D721Med (cell line): ENCODE measurements around the gene TMEM41A.

Experiments
- DNase-seq: peaks from one replicate; pipeline ENCODE4 v3.0.0; 2011; ENCODE audit warnings: low spot score; ENCODE audit not compliant: insufficient read length
- FAIRE-seq: peaks from 2 replicates; lab custom pipeline; 2011; peaks lifted over from hg19 to GRCh38; lab: Jason Lieb, UNC
- CTCF ChIP-seq: IDR thresholded peaks from 2 replicates; pipeline ENCODE4 v1.5.1; 2012; ENCODE audit warnings: mild to moderate bottlenecking, control low read depth; ENCODE audit not compliant: insufficient read depth; ENCODE audit errors: missing control alignments

TMEM41A gene

GRCh38 chr3:185498503-185499396 is at the start of gene TMEM41A:
Gene TMEM41A, minus strand, starts transcription at chr3:185499035. Its CDS starts 74 bp downstream, at chr3:185498961.
- DNase-seq: peak; percentile 96
- TF ChIP-seq CTCF: peak; percentile 2
- no peak for FAIRE-seq

GRCh38 chr3:185540695-185541094 is 41.9 kb upstream of the TMEM41A start:
- DNase-seq (no peak), FAIRE-seq (no peak)
- TF ChIP-seq CTCF: no peak

GRCh38 chr3:185539934-185540333 is 41.1 kb upstream of the TMEM41A start:
- TF ChIP-seq CTCF: no peak
- DNase-seq: no peak
- no peak for FAIRE-seq

- no peak for FAIRE-seq
- no peak for DNase-seq
- no peak for TF ChIP-seq CTCF
Observed at GRCh38 chr3:185537369-185537970, 38.6 kb upstream of the TMEM41A start.

GRCh38 chr3:185534511-185534910 is 35.7 kb upstream of the TMEM41A start:
- FAIRE-seq: no peak
- no peak for DNase-seq
- no peak for TF ChIP-seq CTCF

- no peak for TF ChIP-seq CTCF
- FAIRE-seq (no peak), DNase-seq (no peak)
Observed at GRCh38 chr3:185532901-185533300, 34.1 kb upstream of the TMEM41A start.

- FAIRE-seq (no peak), DNase-seq (no peak)
- TF ChIP-seq CTCF: no peak
Observed at GRCh38 chr3:185530856-185531255, 32.0 kb upstream of the TMEM41A start.
